AG09309 (cell line): ENCODE data around the gene CBX4.

Source experiments
- DNase-seq: peaks from one replicate; pipeline ENCODE4 v3.0.0-alpha.2; 2010; ENCODE audit warnings: low read depth
- H3K4me3 ChIP-seq: 2 replicates; pipeline ENCODE4 v1.5.1; 2011; ENCODE audit warnings: mild to moderate bottlenecking, low read depth, low read length, moderate library complexity; ENCODE audit not compliant: control insufficient read depth
- TF ChIP-seq, protein P1 (sequence below): IDR thresholded peaks from 2 replicates; pipeline ENCODE4 v1.5.1; 2011; ENCODE audit warnings: mild to moderate bottlenecking, low read depth, low read length, inconsistent platforms; ENCODE audit not compliant: insufficient read depth, control insufficient read depth; ENCODE audit errors: missing control alignments

CBX4 gene

GRCh38 chr17:79795795-79796443, 43.3 kb downstream of the CBX4 start:
- DNase-seq = no peak
- TF ChIP-seq, protein P1, sequence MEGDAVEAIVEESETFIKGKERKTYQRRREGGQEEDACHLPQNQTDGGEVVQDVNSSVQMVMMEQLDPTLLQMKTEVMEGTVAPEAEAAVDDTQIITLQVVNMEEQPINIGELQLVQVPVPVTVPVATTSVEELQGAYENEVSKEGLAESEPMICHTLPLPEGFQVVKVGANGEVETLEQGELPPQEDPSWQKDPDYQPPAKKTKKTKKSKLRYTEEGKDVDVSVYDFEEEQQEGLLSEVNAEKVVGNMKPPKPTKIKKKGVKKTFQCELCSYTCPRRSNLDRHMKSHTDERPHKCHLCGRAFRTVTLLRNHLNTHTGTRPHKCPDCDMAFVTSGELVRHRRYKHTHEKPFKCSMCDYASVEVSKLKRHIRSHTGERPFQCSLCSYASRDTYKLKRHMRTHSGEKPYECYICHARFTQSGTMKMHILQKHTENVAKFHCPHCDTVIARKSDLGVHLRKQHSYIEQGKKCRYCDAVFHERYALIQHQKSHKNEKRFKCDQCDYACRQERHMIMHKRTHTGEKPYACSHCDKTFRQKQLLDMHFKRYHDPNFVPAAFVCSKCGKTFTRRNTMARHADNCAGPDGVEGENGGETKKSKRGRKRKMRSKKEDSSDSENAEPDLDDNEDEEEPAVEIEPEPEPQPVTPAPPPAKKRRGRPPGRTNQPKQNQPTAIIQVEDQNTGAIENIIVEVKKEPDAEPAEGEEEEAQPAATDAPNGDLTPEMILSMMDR = no peak
- peak overlapping the region; percentile 86 for H3K4me3 ChIP-seq

GRCh38 chr17:79794659-79795511, 44.4 kb downstream of the CBX4 start:
- no peak overlapping the region for H3K4me3 ChIP-seq
- no peak for DNase-seq
- TF ChIP-seq, protein P1 = no peak

DNA sequence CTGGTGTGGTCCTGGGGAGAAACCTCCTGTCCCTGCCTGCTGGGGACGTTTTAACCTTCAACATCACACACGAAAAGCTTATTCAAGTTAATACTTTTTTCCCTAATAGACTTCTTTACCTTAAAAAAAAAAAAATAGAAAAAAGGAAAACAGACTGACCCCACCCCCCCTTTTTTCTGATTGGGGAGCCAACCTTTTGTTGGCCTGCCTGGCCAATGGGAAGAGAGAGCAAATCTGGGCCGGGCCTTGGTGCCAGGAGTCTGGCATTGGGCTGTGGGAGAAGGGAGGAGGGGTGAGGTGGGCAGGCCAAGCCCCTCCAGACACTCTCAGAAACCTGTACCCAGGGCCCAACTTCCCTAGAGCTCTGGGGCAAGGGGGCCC, 45.3 kb downstream of the CBX4 start:
- no peak for DNase-seq
- peak overlapping the region; percentile 55 for H3K4me3 ChIP-seq

GRCh38 chr17:79792984-79793923, 46.0 kb downstream of the CBX4 start:
- TF ChIP-seq, protein P1 = no peak
- H3K4me3 ChIP-seq = peak overlapping the region; percentile 55
- DNase-seq = peak; percentile 83

More for the DNA sequence above, 45.3 kb downstream of the CBX4 start:
- TF ChIP-seq, protein P1 = no peak

GRCh38 chr17:79792341-79792871, 46.8 kb downstream of the CBX4 start:
- TF ChIP-seq, protein P1 = no peak
- H3K4me3 ChIP-seq = peak overlapping the region; percentile 55
- no peak for DNase-seq

DNA sequence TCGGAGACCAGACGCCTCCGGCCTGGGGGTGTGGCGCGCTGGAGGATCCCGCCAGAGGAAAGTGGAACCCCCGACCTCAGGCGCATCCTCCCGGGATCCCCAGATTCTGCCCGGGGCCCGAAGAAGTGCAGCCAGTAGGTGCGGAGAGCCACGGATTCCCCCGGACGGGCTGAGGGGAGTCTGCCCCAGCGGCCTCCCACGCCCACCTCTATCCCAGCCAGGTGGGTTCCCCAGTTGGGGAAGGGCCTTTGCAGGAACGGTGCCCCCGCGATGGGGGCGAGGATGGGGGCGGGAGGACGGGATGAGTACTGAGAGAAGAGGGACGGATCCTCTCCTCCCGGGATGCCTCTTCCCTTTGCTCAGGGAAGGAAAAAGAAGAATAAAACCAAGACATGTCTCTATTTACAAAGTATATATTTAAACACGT, 47.5 kb downstream of the CBX4 start:
- no peak for DNase-seq
- no peak overlapping the region for H3K4me3 ChIP-seq
- TF ChIP-seq, protein P1 = no peak
